ENCODE data around the gene TUBA3D.
"Not testable (repeated sequence)": the region's sequence is repeated elsewhere in the genome, so short reads cannot be mapped to it uniquely, and the experiment has no call there.

Gene TUBA3D

DNA sequence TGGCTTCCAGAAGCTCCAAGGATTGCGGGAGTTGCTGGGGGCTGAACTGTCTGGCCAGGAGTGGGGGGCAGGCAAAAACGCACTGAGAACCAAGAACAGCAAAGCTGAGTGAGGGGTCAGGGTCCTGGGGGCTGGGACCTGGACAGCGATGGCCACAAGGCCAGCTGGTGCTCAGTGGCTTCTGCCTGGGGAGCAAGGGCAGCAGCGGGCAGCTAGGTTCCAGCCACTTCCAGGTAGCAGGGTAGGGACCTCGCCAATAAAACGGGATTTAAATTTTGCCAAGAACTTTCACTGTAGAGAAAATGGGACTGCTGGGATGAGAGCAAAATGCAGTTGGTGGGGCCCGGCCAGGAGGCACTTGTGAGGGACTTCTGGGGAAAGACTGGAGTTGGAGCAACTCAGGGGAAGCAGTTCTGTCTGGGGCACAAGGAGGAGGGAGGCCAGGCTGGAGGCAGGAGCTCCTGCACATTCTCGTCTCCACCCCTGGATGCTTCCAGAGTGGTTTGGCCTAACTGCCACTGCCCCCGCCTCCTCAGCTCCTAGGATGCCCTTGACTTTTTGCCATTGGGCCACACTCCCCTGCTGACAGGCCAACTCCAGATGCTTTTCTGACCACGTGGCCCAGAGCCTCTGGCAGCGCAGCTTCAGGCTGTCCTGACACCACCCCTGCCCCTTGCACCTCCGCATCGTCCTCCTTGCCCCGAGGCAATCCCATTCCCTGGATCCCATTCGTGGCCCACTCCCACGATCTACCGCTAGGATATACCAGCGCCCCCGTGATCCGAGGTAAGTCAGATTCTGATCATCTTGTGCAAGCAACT is 46.3 kb downstream of the TUBA3D start:
- Mint-ChIP-seq H3K4me3 (no peak overlapping the region), H3K36me3 (ENCODE audit: low read depth) (no peaks in the 10 kb centered on the region), H3K9me3 (no peaks in the 10 kb centered on the region), H3K27ac (peak overlapping the region; percentile 69), H3K27me3 (ENCODE audit: low read depth, poor library complexity) (peaks cover 4% of the 10 kb centered on the region), H3K4me1 (peaks cover 13% of the 10 kb centered on the region)
- TF ChIP-seq, protein P1, sequence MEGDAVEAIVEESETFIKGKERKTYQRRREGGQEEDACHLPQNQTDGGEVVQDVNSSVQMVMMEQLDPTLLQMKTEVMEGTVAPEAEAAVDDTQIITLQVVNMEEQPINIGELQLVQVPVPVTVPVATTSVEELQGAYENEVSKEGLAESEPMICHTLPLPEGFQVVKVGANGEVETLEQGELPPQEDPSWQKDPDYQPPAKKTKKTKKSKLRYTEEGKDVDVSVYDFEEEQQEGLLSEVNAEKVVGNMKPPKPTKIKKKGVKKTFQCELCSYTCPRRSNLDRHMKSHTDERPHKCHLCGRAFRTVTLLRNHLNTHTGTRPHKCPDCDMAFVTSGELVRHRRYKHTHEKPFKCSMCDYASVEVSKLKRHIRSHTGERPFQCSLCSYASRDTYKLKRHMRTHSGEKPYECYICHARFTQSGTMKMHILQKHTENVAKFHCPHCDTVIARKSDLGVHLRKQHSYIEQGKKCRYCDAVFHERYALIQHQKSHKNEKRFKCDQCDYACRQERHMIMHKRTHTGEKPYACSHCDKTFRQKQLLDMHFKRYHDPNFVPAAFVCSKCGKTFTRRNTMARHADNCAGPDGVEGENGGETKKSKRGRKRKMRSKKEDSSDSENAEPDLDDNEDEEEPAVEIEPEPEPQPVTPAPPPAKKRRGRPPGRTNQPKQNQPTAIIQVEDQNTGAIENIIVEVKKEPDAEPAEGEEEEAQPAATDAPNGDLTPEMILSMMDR (IDR thresholded peaks at IDR 0.05): no peak
- no peak for DNase-seq

DNA sequence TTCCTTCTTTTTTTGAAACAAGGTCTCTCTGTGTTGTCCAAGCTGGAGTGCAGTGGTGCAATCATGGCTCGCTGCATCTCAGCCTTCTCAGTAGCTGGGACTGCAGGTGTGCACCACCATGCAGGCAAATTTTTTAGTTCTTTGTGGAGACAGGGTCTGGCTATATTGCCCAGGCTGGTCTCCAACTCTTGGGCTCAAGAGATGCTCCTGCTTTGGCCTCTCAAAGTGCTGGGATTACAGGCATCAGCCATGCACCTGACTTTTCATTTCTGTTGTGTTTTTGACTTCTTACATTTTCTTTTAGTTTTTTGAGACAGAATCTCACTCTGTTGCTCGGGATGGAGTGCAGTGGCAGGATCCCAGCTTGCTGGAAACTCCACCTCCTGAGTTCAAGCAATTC is 49.3 kb downstream of the TUBA3D start:
- H3K4me1 Mint-ChIP-seq: peaks cover 25% of the 10 kb centered on the region

DNA sequence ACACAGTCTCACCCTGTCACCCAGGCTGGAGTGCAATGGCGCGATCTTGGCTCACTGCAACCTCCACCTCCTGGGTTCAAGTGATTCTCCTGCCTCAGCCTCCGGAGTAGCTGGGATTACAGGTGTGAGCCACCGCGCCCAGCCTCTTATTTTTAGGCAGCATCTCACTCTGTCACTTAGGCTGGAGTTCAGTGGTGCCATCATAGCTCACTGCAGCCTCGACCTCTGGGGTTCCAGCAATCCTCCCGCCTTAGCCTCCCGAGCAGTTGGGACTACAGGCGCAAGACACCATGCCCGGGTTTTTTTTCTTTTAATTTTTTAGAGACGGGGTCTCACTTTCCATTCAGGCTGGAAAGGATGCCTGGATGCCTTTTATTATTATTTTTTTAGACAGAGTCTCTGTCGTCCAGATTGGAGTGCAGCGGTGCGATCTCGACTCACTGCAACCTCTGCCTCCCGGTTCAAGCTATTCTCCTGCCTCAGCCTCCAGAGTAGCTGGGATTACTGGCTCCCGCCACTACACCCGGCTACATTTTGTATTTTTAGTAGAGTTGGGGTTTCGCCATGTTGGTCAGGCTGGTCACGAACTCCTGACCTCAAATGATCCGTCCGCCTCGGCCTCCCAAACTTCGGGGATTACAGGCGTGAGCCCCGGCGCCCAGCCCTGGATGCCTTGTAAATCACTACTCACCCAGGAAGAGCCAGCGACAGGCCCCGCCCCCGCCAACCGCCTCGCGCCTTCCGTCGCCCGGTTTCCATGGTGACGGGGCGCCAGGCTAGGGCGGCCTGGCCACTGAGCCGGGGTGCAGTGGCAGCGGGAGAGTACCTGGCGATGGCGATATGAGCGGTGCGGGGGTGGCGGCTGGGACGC is 51.4 kb downstream of the TUBA3D start, which contains the start of gene CCDC74A:
CCDC74A (plus strand) TSS at position 758 of the 871 bp plus-strand sequence; CDS start at position 841, 83 bp downstream.
- Mint-ChIP-seq H3K4me1 (peaks cover 25% of the 10 kb centered on the region), H3K27ac (peak within 1 kb of the TSS; percentile 88), H3K4me3 (peak within 1 kb of the TSS; percentile 90)
- DNase-seq: peak; percentile 85
- not testable (repeated sequence) for H3K36me3 Mint-ChIP-seq (ENCODE audit: low read depth); H3K9me3 Mint-ChIP-seq; H3K27me3 Mint-ChIP-seq (ENCODE audit: low read depth, poor library complexity)

More for the DNA sequence above, 49.3 kb downstream of the TUBA3D start:
- not testable (repeated sequence) for H3K4me3 Mint-ChIP-seq; H3K27me3 Mint-ChIP-seq (ENCODE audit: low read depth, poor library complexity); H3K9me3 Mint-ChIP-seq; DNase-seq; H3K36me3 Mint-ChIP-seq (ENCODE audit: low read depth)
- H3K27ac Mint-ChIP-seq: peak overlapping the region; percentile 71

DNA sequence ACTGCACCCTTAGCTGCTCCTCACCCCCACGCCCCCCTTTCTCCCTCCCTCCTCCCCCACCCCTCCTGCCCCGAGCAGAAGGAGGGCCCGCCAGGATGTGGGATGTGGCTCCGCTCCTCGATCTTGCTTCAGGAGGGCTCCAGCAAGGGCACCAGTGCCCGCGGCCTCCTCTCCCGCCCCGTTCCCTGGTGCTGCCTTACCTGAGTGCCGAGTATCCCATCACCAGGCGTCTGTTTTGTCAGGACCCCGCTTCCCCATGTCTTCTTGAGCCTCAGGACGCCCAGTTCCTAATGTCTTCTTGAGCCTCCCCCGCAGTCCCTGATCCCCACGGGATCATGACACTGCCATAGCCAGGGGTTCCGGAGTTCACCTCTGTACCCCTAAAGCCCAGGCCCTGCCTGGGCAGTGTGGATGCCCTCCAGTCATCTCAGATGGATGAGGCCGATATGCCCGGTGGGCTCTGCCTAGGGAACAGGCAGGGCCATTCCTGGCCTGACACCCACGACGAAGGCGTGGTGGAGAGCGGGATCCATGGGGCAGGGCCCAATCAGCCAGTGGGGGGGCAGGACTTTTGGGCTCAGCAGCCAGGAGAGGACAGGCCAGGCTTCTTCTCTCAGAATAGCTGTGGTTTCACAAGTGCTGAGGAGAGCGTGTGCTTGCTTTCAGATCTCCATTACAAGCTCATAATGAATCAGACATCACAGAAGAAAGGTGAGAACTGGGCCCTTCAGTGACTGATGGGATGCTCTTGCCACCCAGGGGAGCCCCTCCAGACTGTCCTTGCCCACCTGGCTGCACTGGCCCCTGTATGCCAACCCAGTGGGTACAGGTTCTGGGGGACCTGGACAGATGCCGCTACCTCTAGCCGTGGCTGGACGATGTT is 53.3 kb downstream of the TUBA3D start:
- Mint-ChIP-seq H3K4me1 (peaks cover 21% of the 10 kb centered on the region), H3K4me3 (peak overlapping the region; percentile 77)
- not testable (repeated sequence) for H3K27me3 Mint-ChIP-seq (ENCODE audit: low read depth, poor library complexity); H3K9me3 Mint-ChIP-seq; DNase-seq; H3K27ac Mint-ChIP-seq; H3K36me3 Mint-ChIP-seq (ENCODE audit: low read depth)

DNA sequence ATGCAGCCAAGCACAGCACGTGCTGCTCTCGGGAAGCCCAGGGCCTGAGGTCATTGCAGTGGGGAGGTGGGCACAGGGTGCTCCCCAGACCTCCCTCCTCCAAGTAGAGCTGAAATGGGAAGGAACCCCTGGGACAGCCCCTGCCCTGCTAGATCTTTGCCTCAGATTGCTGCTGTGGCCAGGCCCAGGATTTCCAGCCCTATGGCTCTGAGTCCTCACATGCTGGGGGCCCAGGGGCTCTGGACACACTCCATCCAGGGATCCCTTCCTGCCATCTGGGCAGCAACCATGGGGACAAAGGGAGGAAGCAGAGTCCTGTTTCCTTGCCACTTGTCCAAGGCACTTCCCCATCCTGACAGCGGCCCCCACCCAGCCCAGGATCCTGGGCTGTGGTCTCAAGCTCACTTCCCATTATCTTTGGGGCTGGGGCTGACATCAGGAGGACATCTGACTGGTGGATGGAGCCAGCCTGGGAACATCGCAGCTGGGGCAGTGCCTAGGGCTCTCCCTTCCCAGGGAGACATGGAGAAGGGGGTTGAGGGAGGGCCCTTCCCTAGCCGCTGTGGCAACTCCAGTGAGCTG is 54.0 kb downstream of the TUBA3D start:
- H3K4me3 Mint-ChIP-seq: peak overlapping the region; percentile 77
- not testable (repeated sequence) for H3K36me3 Mint-ChIP-seq (ENCODE audit: low read depth); H3K27ac Mint-ChIP-seq; DNase-seq; H3K9me3 Mint-ChIP-seq; H3K27me3 Mint-ChIP-seq (ENCODE audit: low read depth, poor library complexity)
- H3K4me1 Mint-ChIP-seq: peaks cover 16% of the 10 kb centered on the region

DNA sequence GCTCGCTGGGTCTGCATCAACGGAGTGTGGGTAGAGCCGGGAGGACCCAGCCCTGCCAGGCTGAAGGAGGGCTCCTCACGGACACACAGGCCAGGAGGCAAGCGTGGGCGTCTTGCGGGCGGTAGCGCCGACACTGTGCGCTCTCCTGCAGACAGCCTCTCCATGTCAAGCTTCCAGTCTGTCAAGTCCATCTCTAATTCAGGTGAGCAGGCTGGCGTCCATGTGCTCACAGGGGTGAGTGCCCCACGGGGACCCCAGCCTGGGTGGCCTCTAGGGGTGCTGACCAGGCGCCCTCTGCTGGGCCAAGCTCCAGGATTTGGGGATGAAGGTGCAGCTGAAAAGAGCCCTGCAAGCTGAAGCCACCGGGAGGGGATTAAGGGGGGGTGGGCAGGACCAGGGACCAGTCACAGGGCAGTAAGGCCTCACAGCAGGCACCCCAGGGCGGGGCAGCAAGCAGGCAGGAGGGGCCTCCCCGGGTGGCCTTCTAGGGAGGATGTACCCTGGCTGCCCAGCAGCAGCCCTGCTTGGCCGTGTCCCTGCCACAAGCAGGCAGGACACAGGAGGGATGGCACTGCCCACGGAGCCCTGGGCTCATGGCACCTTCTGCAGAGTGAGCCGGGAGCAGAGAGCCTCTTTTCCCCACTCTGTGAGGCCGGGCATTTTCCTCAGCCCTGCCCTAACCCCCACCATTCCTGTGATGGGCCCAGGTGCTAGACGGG is 54.9 kb downstream of the TUBA3D start:
- not testable (repeated sequence) for H3K9me3 Mint-ChIP-seq; DNase-seq; H3K27ac Mint-ChIP-seq; H3K36me3 Mint-ChIP-seq (ENCODE audit: low read depth); H3K4me3 Mint-ChIP-seq; H3K27me3 Mint-ChIP-seq (ENCODE audit: low read depth, poor library complexity)
- peaks cover 12% of the 10 kb centered on the region for H3K4me1 Mint-ChIP-seq

DNA sequence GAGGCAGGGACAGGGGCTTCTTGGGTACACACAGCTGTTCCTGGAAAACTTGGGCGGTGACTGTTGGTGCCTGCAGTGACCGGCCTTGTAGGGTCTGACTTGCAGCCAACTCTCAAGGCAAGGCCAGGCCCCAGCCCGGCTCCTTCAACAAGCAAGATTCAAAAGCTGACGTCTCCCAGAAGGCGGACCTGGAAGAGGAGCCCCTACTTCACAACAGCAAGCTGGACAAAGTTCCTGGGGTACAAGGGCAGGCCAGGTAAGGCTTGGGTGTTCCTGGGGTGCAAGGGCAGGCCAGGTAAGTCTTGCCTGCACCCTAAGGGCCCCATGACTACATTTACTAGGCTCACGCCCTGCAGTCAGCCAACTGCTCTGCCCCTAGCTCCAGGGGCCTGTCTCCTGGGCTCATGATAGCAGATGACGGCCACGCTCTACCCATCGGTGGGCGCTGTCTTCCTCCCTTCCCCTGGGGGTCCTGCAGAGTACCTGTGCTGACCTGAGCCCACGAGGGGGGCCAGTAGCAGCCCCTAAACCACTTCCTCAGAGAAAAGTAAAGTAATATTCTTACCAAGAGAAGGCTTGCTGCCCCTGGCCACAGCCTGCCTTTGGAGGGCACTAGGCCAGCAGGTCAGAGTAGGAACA is 55.7 kb downstream of the TUBA3D start:
- not testable (repeated sequence) for DNase-seq; H3K27ac Mint-ChIP-seq; H3K36me3 Mint-ChIP-seq (ENCODE audit: low read depth)

More for the DNA sequence above, 55.7 kb downstream of the TUBA3D start:
- peaks cover 12% of the 10 kb centered on the region for H3K4me1 Mint-ChIP-seq
- not testable (repeated sequence) for H3K27me3 Mint-ChIP-seq (ENCODE audit: low read depth, poor library complexity); H3K4me3 Mint-ChIP-seq; H3K9me3 Mint-ChIP-seq

Measured in nephron progenitor cell (in vitro differentiated cells).